Islet of Langerhans (tissue), 1 donor: ENCODE data around the gene EDAR.

Experiments
- FAIRE-seq: peaks from one replicate; lab custom pipeline; 2011; peaks lifted over from hg19 to GRCh38; lab: Jason Lieb, UNC

Gene EDAR

DNA sequence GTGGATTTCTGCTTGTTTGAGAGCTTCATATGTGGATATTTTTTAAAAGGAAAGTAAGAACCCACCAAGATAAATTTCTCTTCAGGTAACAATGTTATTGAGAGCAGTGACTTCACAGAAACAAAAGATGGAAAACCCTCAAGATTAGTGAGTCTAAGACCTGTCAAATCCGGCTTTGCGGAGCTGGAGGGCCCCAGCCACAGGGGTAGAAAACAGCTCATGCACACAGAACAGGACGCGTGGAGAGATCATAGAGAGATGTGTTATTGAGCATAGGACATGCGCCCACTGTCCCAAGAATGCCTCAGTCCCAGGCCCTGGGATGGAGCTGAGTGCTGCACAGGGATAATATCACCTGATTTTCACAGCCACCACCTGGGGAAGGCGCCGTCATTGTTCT lies 21.3 kb downstream of the EDAR start:
- FAIRE-seq, result no peak

DNA sequence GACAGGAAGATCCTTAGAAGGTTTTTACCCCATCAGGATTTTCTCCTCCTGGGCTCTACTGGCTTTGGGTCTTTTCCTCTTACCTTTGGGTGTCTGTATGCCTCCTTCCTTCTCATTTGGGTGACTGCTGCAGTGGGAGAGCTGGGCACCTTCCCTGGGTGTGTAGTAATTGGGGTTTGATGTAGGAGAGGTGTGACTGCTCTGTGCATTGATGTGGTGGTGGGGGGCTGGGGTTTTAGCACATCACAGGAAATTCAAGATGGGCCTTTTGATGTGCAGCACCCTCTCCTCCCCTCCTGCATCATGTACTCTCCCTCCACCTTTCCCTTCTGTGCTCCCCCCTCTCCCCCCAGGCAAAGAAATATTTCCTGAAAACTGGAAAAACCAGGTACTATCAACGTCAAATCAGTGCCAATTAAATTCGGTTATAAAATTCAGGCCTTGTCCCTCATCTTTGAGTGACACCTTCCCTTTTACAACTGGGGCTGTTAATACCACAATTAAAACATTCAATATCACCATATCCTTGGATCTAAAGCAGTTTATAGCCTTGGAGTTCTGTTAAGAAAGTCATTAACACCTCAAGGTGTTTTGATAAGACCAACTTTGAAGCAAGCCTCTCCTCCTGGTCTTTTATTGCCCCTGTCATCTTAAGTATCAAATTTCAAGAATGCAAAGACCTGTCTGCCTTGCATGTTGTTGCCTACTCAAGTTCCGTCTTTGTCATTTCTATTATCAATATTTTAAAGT lies 23.3 kb downstream of the EDAR start:
- no peak for FAIRE-seq

DNA sequence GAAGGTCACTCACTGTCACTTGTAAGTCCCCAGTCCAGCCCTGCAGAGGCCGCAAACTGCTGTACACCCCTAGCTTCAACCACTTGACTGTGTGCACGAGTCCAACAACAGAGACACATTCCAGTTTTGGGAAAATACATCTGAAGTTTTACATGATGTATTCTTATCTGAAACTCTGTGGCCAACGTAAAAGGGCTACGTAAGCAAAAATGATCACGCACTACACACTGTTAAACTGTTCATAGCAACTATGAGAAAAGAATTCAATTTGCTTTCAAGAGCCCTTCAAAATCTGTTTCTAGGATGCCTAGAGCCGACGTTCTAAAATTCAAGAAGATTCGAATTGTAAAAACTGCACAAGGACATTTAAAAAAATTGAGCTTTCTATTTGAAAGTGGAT lies 26.0 kb downstream of the EDAR start:
- FAIRE-seq, result no peak

DNA sequence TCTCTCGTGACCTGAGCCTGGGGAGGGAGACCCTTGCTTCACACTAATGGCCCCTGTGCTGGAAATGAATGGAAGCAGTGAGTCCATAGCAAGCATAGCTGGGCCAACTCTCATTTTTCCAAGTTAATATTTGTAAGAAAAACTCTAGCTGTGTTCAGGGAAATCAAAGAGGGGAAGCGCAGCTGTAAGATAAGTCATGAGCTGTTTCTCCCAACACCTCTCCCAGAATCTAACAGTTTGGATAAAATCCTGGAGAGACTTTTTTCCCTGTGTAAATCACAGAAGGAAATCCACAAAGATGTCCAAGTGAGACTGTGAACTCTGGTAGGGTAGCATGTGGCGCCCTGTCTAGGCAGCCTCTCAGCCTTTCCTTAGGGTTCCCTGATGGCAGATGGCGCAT lies 27.2 kb downstream of the EDAR start:
- FAIRE-seq, result no peak

DNA sequence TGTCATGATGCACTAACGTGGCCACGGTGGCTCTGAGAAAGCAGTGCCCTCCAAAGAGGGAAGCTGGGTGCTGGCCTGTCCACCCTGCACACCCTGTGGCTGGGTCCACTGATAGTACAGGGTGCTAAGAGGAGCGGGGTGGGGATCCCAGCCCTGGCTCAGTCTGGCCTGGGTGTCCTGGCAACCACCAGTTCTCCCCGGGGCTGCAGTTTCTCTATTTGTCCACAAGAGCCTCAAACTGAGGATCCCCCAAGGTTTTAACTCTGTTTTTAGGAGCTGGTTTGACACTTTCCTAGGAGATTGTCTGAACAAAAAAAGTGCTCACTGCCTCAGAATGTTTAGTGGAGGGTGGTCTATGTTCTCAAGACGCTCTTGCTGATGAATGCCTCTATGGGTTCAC lies 29.0 kb downstream of the EDAR start:
- FAIRE-seq, result no peak

DNA sequence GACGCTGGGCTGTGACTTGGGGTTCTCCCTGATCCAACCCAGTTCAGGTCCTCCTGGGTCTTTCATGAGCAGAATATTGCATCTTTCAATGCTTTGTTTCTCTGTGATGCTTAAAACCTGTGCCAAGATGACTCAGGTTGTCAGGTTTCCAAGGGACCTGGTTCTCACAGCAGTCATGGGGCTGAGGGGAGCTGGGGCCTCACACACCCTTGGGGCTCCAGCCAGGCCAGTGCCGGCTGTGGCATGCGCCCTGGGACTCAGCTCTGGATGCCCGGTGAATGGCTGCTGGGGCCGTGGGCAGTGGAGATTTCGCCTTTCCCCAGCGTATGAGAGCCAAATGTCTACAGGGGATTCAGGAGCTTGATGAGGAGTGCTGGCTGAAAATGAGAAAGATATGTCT lies 29.6 kb downstream of the EDAR start:
- no peak for FAIRE-seq

DNA sequence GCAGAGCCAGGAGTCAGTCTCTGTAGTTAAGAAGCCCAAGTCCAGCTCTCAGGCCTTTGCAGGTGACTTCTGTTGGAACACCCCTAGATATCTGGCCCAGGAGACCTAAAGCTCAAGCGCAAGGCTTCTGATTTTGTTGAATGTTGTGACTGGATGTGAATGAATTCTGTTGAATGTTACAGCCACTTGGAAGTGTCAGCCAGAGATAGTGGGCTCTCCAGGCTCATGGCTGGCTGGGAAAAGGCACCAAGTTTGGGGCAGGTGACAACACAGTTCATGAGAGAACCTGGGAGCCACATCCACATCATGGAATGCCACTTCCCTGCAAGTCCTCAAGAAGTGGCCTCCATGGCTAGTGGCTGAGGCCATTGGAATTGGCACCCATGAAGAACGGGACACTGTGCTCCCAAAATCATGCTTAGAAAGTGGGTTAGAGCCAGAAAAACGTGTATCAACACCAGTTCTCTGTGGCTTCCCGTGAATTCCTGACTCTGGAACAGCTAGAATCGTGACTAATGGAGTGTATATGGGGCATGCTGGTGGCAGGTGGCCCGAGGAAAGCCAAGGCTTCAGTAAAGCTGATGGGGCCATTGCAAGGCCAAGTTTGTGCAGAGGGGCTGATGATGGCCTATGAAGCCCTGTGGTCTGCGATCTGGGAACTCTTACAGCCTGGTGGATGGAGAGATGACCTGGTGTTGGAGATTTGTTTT lies 30.2 kb downstream of the EDAR start:
- no peak for FAIRE-seq

DNA sequence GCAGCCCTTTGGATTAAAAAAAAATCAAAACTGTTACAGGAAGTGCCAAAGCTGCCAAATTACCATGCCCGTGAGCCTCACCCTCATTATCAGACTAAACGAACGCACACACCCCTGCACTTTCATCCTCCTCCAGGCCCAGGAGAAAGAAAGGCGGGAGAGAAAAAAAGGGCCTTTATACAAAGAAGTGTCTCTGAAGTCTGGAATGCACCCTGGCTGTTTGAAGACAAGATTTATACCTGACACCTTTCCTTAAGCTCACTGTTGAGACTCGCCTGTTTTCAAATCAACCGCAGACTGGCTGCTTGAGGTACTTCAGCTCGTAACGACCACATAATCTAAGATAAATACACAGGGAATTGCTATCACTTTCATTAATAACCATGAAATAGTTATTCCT lies 31.0 kb downstream of the EDAR start:
- FAIRE-seq, result no peak

DNA sequence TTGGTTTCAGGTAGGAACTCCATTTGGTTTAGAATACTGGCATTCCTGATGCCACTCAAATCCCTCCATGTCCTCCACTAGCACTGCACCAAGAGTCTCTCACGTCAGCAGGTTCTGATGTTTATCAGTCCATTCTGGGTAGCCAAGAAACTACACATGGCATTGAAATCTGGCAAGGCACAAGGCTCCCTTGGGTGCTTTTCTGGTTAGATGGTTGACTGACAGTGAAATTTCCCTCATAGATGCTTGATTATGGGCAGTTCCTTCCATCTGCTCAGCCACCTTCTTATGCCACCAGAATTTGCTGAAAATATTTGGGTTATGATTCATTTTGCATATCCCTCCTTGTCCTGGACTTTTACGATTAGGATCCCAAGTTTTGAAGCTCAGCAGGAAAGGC lies 32.6 kb downstream of the EDAR start:
- FAIRE-seq, result no peak

DNA sequence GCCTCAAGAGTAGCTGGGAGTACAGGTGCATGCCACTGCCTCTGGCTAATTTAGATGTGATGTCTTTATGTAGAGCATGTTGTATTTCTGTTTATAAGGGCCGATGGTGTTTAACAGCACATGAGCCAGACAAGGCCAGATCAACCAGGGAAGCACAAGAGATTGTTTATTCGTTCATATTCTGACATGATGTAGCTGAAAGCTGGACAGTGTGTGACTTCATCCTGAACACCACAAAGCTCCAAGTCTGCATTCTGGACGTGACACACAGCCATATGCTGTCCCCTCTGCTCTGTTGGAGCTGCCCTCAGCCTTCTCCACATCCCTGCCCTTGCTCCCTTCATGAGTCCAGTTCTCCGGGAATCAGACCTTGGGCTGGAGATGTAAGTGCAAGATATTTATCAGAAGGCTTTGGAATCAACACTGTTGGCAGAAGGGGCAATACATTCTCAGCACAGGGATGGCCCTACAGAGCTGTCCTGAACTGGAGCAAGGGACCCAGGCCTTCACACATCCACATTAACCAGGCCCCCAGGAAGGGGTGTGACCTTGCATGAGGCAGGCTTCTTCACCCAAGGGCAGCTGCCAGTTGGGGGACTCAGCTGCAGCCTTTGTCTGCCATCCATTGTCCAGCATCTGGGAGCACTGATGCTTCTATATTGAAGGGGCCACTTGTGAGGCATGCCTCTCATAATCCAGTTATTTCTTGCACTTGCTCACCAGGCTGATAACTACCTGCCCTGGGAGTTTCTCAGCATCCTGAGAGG lies 38.5 kb downstream of the EDAR start:
- no peak for FAIRE-seq

DNA sequence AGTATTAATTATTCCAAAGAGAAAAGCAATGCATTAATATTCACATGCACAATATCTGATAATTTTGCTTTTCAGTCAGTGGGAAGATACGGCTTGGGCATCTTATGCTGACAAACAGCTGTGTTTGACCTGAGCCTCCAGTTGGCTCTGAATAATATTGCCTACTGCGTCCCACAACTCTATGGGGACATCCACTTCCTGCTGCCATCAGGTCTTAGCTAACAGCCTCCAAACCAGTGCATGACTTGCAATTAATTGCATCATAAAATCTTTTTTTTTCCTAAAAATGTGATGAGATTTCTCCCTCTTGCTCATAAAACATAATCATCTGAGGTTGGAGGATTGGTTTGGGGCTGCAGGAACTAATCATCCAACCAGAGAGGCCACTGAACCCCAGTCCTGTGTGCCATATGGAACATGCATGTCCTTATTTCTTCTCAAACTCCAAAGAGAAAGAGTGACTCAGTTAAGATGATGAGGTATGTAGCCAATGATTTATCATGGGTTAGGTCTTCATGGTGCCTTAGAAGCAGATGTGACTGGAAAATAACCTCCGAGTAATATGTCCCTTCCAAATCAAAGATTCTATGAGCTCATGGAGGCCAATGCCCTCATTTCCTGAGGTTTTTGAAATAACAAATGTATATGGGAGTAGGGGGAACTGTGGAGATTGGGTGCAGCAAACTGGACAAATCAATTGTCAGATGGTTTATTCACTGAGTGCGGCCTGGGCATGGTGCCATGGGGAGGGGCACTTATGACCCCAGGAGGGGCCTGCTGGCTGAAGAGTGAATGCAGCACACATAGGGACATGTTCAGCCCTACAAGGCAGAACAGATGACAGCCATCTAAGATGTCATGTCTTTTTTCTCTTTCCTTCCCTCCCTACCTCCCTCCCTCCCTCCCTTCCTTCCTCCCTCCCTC lies 39.4 kb downstream of the EDAR start:
- FAIRE-seq, result no peak

DNA sequence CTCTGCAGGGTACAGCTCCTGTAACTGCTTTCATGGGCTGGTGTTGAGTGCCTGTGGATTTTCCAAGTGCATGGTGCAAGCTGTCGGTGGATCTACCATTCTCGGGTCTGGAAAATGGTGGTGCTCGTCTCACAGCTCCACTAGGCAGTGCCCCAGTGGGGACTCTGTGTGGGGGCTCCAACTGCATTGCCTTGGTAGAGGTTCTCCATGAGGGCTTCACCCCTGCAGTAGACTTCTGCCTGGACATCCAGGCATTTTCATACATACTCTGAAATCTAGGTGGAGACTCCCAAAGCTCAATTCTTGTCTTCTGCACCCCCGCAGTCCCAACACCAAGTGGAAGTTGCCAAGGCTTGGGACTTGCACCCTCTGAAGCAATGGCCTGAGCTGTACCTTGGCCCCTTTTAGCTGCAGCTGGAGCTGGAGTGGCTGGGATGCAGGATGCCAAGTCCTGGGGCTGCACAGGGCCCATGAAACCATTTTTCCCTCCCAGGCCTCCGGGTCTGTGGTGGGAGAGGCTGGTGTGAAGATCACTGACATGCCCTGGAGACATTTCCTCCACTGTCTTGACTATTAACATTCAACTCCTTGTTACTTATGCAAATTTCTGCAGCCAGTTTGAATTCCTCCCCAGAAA lies 41.6 kb downstream of the EDAR start:
- no peak for FAIRE-seq

DNA sequence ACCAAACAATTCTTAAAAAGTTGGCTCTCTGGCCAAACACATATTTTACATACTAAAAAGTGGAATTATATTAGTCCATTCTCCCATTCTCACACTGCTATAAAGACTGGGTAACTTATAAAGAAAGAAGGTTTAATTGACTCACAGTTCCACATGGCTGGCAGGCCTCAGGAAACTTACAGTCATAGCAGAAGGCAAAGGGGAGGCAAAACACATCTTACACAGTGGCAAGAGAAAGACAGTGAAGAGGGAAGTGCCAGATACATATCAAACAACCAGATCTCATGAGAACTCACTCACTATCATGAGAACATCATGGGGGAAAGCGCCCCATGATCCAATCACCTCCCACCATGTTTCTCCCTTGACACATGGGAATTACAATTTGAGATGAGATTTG lies 42.6 kb downstream of the EDAR start:
- FAIRE-seq, result no peak

DNA sequence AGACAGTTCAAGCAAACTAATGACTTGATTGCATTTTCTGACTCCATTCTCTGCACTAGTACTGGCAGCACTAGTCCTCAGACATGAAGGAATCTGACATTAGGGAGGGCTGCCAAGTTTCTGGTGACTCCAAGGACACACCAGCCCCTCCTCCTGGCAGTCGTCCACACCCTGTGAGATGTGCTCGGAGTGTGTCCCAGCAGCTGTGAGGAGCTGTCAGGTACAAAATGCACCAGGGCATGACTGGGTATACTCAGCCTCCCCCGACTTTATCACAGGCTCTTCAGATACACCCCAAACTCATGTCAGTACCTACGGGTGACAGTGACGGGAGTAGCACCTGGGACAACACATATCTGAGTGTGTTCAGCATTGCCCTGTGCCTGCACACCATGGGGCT lies 43.1 kb downstream of the EDAR start:
- no peak for FAIRE-seq

DNA sequence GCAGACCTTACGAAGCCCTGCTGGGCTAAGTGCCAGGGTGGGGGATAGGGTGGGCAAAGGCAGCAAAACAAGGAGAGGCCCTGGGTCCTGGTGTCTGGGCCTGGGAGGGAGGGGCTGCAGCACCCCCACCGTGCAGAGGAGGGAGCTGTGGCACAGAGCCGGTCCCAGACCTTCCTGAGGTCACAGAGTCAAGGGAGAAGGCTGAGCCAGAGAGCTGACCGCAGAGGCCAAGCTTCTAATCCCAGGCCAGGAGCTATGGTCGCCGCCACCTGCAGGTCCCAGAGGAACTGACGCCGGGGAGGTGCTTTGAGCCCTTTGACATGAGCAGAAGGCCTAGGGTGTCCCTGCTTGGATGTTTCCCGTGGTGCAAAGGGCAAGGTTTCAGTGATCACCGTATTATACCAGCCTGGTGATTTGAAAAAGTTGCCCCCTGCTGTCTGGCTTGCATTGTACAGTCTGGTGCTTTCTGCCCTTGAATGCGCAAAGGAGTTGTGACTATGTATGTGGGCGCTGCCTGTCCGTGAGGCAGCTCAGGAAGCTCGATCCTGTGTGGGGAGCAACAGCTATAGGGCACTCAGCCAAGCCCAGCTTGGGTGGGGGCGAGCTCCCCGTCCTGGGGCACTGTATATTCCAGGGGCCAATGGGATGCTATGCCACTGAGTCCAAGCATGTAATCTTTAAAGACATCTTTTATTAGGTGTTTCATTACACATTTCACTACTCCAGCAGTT lies 44.3 kb downstream of the EDAR start:
- no peak for FAIRE-seq

DNA sequence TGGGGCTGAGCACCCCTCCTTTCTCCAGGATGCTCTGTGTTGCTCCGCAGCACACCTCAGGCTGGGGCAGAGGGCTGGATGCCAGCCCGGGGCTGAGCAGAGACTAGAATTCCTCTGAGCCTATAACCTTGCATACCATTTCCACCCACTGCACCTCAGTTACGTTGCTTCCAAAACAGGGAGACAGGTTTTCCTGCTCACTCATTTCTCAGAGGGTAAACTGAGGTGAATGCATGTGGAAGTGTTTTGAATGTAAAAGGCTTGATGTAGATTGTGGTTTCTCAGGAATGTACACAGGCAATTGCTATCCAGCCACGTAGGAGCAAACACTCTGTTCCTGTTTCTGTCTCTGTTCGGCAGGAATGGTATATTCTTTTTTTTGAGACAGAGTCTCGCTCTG lies 45.3 kb downstream of the EDAR start:
- FAIRE-seq, result no peak

DNA sequence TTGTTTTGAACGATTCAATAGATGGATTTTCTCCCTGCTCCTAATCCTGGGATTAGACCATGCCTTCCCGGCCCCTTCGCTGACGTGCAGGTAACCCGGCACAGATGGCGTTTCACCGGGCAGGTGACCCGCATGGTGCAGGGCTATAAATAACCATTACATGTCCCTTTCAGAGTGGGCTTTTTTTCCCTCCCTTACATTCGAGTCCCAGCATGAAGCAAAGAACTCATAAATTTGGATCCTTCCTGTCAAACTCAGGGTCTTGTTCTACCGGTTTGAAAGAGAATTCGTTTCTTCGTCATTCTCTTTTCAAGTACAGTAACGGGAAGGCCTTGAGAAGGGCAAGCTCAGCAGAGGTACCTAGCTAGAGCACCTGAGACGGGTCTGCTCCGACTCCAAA lies 46.1 kb downstream of the EDAR start:
- no peak for FAIRE-seq

DNA sequence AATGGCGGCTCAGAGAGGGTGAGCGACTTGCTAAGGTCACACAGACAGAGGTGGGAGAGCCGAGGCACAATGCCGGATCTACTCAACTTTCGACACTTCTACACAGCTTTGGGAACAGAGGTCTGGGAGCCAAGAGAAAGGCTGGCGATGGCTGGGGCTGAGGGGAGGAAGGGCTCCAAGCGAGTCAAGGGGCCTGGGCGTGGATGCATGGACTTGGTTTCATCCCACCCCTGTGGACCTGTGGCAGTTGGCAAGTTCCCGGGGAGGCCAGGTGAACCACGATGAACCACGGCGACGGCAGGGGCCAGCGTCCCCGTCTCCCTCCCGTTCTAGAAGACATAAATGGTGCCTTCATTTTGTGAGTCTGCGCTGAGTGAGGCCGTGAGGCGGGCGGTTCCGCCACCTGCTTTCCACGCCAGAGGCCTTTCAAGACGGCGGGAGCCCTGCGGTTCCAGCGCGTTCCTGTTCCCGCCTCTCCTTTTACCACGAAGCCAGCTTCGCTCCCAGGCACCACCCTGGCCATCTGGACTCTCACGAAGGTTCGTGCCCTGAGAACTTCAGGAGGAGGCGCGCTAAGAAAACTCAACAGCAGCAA lies 46.7 kb downstream of the EDAR start:
- no peak for FAIRE-seq

DNA sequence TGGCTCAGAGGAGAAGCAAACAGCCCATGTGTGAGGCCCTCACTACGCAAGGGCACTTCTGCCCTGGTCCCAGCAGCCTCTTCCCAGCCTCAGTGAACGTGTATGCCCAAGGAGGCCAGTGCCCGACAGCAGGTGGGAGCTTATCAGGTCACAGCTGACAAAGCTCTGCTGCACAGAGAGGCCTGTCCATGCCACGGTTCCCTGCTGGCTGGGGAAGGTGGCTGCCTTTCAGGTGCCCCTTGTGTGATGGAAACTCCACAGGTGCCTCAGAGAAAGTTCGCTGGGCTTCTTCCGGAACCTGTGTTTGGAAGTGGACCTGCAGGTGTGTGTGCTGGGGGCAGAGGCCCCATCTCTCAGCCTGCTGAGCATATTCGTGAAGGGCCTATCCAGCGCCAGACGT lies 47.3 kb downstream of the EDAR start:
- no peak for FAIRE-seq

DNA sequence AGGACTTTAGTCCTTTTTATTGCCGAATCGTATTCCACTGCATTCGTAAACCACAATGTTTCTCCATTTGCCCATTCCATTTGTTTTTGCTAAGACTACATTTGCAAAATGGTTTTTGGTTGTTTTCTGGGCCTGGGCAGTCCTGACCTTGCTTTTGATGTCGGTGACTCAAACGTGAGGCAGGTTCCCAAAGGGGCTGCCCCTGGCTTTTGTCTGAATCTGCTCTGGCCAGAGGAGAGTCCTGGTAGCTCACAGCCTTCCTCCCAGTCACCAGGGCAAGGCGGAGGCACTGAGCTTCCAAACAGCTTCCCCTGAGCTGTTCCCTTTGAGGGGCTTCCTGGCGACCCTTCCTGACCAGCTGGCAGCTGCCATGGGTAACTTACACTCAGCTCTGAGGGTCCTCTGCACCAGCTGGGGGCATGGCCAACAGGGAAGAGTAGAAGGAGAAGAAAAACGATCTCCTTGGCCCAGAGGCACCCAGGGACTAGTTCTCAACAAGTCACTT lies 47.8 kb downstream of the EDAR start:
- FAIRE-seq, result no peak

DNA sequence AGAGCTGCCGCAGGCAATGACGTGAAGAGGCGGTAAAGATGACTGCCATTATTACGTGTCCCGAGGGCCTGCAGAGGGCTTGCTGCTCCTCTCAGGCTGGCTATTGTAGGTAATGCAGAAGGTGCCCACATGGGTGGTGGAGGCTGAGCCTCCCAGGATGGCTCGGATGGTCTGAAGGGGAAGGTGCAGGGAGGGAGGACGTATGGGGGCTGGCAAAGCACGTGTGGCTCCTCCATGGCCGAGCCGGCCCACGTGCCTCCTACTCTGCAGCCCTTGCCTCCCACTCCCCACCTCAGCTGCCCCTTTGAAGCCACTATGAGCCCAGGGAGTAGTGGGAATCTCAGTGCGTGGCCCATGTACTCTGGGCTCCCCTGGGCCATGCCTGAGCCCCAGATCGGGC lies 48.9 kb downstream of the EDAR start:
- FAIRE-seq, result no peak
